ENCODE measurements around the gene LYPD3. TPM values are rescaled to one million over a fixed set of nuclear protein-coding genes. Genes with fewer than 3 reads are reported as not detected.

Gene LYPD3
- total and polyA plus RNA-seq, 3 donors from 2014 or later: 0.71 to 1.3 (median 1.2) TPM

DNA sequence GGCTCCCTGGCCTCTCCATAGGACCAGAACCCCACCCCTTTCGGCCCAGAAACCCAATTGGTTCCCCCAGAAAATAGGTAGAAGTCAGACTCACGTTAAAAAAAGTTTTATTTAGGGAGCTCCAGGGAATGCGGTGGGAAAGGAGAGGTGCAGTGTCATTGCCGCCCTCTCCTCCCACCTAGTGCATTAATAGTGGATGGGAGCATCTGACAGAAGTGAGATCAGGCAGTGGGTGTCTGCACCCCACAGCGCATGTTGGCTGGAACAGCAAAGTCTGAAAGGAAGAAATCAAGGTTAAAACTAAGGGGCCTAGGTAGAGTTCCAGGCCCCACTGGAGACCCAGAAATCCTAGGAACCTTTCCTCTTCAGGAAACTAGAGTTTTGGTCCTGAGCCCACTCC, 41.2 kb upstream of the LYPD3 start:
- Histone ChIP-seq H3K9me3 (no peaks in the 10 kb centered on the region), H3K4me1 (peaks cover 11% of the 10 kb centered on the region), H3K27me3 (no peaks in the 10 kb centered on the region), H3K36me3 (ENCODE audit: low read depth, missing control alignments) (no peaks in the 10 kb centered on the region), H3K27ac (no peak overlapping the region), H3K4me3 (no peak overlapping the region)
- TF ChIP-seq, protein P1, sequence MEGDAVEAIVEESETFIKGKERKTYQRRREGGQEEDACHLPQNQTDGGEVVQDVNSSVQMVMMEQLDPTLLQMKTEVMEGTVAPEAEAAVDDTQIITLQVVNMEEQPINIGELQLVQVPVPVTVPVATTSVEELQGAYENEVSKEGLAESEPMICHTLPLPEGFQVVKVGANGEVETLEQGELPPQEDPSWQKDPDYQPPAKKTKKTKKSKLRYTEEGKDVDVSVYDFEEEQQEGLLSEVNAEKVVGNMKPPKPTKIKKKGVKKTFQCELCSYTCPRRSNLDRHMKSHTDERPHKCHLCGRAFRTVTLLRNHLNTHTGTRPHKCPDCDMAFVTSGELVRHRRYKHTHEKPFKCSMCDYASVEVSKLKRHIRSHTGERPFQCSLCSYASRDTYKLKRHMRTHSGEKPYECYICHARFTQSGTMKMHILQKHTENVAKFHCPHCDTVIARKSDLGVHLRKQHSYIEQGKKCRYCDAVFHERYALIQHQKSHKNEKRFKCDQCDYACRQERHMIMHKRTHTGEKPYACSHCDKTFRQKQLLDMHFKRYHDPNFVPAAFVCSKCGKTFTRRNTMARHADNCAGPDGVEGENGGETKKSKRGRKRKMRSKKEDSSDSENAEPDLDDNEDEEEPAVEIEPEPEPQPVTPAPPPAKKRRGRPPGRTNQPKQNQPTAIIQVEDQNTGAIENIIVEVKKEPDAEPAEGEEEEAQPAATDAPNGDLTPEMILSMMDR (IDR thresholded peaks at IDR 0.05): no peak
- TF ChIP-seq POLR2A (IDR thresholded peaks at IDR 0.05): no peak
- no peak for DNase-seq
- 87 to 95% methylated on average over 5 of the region's 5 CpGs for WGBS, 2 donors
- intact Hi-C loops (cut with DNase I; ENCODE audit: low total_unique reads): no loop called here

- intact Hi-C loops (cut with DNase I; ENCODE audit: low total_unique reads): no loop called here
- no peak for DNase-seq
- Histone ChIP-seq H3K36me3 (ENCODE audit: low read depth, missing control alignments) (no peaks in the 10 kb centered on the region), H3K4me1 (peaks cover 11% of the 10 kb centered on the region), H3K4me3 (no peak overlapping the region), H3K27me3 (no peaks in the 10 kb centered on the region), H3K27ac (no peak overlapping the region), H3K9me3 (no peaks in the 10 kb centered on the region)
- no peak for TF ChIP-seq POLR2A (IDR thresholded peaks at IDR 0.05)
- TF ChIP-seq, protein P1 (IDR thresholded peaks at IDR 0.05): no peak
- 96 to 100% methylated on average over 3 to 5 of the region's 5 CpGs for WGBS, 2 donors
Observed at GRCh38 chr19:43505941-43506340, 40.5 kb upstream of the LYPD3 start.

- 60 to 77% methylated on average over 3 of the region's 3 CpGs for WGBS, 2 donors
- TF ChIP-seq, protein P1 (IDR thresholded peaks at IDR 0.05): no peak
- TF ChIP-seq POLR2A (IDR thresholded peaks at IDR 0.05): no peak
- no peaks in the 10 kb centered on the region for H3K9me3 ChIP-seq
- H3K4me3 ChIP-seq: no peak overlapping the region
- intact Hi-C loops (cut with DNase I; ENCODE audit: low total_unique reads): no loop called here
- no peak overlapping the region for H3K27ac ChIP-seq
- no peaks in the 10 kb centered on the region for H3K36me3 ChIP-seq (ENCODE audit: low read depth, missing control alignments)
- H3K27me3 ChIP-seq: no peaks in the 10 kb centered on the region
- DNase-seq: no peak
- peaks cover 11% of the 10 kb centered on the region for H3K4me1 ChIP-seq
Observed at GRCh38 chr19:43505186-43505456, 39.7 kb upstream of the LYPD3 start.

GRCh38 chr19:43504426-43505185, 39.2 kb upstream of the LYPD3 start, which contains the start of gene PHLDB3:
TSS of gene PHLDB3 (minus strand) at chr19:43504746. CDS start at chr19:43504118, 628 bp downstream.
- 2 to 6% methylated on average over 12 to 42 of the region's 42 CpGs for WGBS, 2 donors
- peak; percentile 40 for DNase-seq
- H3K9me3 ChIP-seq: no peaks in the 10 kb centered on the region
- peak within 1 kb of the TSS; percentile 76 to 78 for H3K4me3 ChIP-seq
- intact Hi-C loops (cut with DNase I; ENCODE audit: low total_unique reads): no loop called here
- H3K27me3 ChIP-seq: no peaks in the 10 kb centered on the region
- H3K27ac ChIP-seq: peak within 1 kb of the TSS; percentile 78 to 89
- H3K36me3 ChIP-seq (ENCODE audit: low read depth, missing control alignments): no peaks in the 10 kb centered on the region
- no peak for TF ChIP-seq POLR2A (IDR thresholded peaks at IDR 0.05)
- TF ChIP-seq, protein P1 (IDR thresholded peaks at IDR 0.05): no peak
- peaks cover 11% of the 10 kb centered on the region for H3K4me1 ChIP-seq
